Measurements from ENCODE around the gene PRSS21. TPM values are rescaled to one million over a fixed set of nuclear protein-coding genes. Genes with fewer than 3 reads are reported as not detected.

PRSS21 gene, protein sequence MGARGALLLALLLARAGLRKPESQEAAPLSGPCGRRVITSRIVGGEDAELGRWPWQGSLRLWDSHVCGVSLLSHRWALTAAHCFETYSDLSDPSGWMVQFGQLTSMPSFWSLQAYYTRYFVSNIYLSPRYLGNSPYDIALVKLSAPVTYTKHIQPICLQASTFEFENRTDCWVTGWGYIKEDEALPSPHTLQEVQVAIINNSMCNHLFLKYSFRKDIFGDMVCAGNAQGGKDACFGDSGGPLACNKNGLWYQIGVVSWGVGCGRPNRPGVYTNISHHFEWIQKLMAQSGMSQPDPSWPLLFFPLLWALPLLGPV
- total RNA-seq: not detected

DNA sequence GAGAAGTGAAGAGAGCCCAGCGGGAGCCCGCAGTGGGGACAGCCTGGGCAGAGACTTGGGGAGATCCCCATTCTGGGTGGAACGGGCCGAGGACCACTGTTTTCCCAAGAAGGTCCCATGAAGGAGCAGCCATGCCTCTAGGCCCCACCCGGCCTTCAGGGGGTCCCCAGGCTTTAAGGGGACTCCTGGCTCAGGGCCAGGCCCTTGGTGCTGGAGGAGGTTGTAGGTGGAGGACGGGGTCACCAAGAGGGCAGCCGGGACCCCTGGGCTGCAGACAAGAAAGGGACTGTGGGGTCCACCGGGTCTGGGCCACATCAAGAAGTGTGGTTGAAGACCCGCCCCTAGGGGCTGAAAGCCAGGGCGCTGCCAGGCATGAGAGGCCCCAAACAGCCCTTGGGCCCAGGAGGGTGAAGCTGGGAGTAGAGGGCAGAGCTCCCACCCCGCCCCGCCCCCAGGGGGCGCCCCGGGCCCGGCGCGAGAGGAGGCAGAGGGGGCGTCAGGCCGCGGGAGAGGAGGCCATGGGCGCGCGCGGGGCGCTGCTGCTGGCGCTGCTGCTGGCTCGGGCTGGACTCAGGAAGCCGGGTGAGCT lies at the start of gene PRSS21:
TSS of gene PRSS21 (plus strand) at position 487 of the 589 bp plus-strand sequence. CDS start at position 519, 32 bp downstream.
- H3K9me3 ChIP-seq: no peaks in the 10 kb centered on the region
- H3K27ac ChIP-seq: no peak within 1 kb of the TSS
- peaks cover 0 to 41% of the 10 kb centered on the region in 2 donors for H3K27me3 ChIP-seq
- TF ChIP-seq CTCF (IDR thresholded peaks at IDR 0.05) (no peak), EP300 (IDR thresholded peaks at IDR 0.05) (no peak), POLR2A (IDR thresholded peaks at IDR 0.05) (no peak)
- no peak within 1 kb of the TSS for H3K4me3 ChIP-seq
- 66 to 81% methylated on average over 15 to 28 of the region's 28 CpGs for WGBS, 2 donors
- no peak for DNase-seq (ENCODE audit: low spot score in 2 of 2)
- no peaks in the 10 kb centered on the region for H3K4me1 ChIP-seq
- H3K36me3 ChIP-seq: no peaks in the 10 kb centered on the region

- DNase-seq (ENCODE audit: low spot score in 2 of 2): no peak
- Histone ChIP-seq H3K27me3 (no peaks in the 10 kb centered on the region), H3K4me3 (no peak overlapping the region), H3K9me3 (no peaks in the 10 kb centered on the region), H3K27ac (peak overlapping the region in 3 of 4 donors; percentile 73 to 100 (median 92)), H3K4me1 (peaks cover 0 to 67% (median 17%) of the 10 kb centered on the region in 4 donors), H3K36me3 (peaks cover 12 to 96% (median 77%) of the 10 kb centered on the region in 3 donors)
- WGBS, 2 donors: 58 to 60% methylated on average over 14 of the region's 14 CpGs
- no peak for TF ChIP-seq EP300 (IDR thresholded peaks at IDR 0.05)
- TF ChIP-seq POLR2A (IDR thresholded peaks at IDR 0.05): no peak
- no peak for TF ChIP-seq CTCF (IDR thresholded peaks at IDR 0.05)
These were observed 49.1 kb upstream of the PRSS21 start for GRCh38 chr16:2767891-2768290.

DNA sequence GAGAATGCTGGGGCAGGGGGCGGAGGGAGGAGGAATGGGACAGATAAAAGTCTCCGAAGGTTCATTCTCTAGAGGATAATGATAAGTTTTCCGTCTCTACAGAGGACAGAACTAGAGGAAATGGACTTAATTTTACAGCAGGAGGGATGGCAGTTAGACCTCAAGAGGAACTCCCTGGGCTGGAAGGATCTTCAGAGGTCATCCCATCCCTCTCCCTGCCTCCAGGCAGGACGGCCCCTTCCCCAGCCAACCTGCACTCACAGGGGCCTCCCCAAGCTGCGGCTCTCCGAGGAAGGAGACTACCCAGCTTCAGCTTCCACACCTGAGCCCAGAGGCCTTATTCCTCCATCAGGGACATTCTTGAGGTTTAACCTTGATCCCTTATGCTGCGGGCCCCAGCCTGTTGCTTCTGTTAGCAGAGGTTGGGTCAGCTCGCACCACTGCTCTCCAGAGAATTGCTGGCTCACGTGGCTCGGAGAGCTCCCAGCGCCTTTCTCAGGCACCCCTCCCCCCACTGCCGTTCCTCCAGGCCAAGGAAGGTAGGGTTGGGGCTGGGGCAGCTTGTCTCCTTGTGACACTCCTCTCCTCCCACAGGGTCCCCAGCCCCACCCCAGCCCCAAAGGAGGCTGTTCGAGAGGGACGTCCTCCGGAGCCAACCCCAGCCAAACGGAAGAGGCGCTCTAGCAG lies 48.5 kb upstream of the PRSS21 start:
- peak; percentile 47 to 66 for DNase-seq (ENCODE audit: low spot score in 2 of 2)
- Histone ChIP-seq H3K27me3 (no peaks in the 10 kb centered on the region), H3K4me3 (peak overlapping the region in 1 of 4 donors; percentile 3), H3K4me1 (peaks cover 0 to 74% (median 17%) of the 10 kb centered on the region in 4 donors), H3K27ac (peak overlapping the region; percentile 73 to 100 (median 82)), H3K36me3 (peaks cover 8 to 96% (median 73%) of the 10 kb centered on the region in 3 donors), H3K9me3 (no peaks in the 10 kb centered on the region)
- TF ChIP-seq CTCF (IDR thresholded peaks at IDR 0.05) (no peak), EP300 (IDR thresholded peaks at IDR 0.05) (peak in 1 of 2 donors; percentile 34), POLR2A (IDR thresholded peaks at IDR 0.05) (peak in 1 of 2 donors; percentile 10)
- WGBS, 2 donors: 57 to 67% methylated on average over 13 to 17 of the region's 17 CpGs

DNA sequence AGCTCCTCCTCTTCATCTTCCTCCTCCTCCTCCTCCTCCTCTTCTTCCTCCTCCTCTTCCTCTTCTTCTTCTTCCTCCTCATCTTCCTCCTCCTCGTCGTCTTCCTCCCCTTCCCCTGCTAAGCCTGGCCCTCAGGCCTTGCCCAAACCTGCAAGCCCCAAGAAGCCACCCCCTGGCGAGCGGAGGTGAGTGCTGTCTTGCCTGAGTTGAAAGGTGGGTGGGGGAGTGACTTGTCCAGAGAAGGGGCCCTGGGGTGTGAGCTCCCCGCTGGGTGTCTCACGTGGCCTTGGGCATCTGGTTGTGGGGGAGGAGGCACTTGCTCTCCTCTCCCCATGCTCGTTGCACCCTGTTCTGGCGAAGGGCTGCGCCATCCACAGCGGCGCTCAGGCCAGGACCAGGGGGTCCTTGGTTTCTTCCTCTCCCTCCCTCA lies 47.9 kb upstream of the PRSS21 start:
- no peaks in the 10 kb centered on the region for H3K9me3 ChIP-seq
- 71 to 77% methylated on average over 11 of the region's 11 CpGs for WGBS, 2 donors
- H3K36me3 ChIP-seq: peaks cover 8 to 96% (median 67%) of the 10 kb centered on the region in 3 donors
- H3K4me1 ChIP-seq: peaks cover 0 to 79% (median 17%) of the 10 kb centered on the region in 4 donors
- TF ChIP-seq CTCF (IDR thresholded peaks at IDR 0.05): no peak
- TF ChIP-seq EP300 (IDR thresholded peaks at IDR 0.05): no peak
- TF ChIP-seq POLR2A (IDR thresholded peaks at IDR 0.05): no peak
- no peak for DNase-seq (ENCODE audit: low spot score in 2 of 2)
- H3K27ac ChIP-seq: peak overlapping the region; percentile 73 to 100 (median 82)
- H3K27me3 ChIP-seq: no peaks in the 10 kb centered on the region
- peak overlapping the region in 1 of 4 donors; percentile 3 for H3K4me3 ChIP-seq

Measured in tibial nerve (tissue), 4 donors.